Caco-2 (cell line): Measurements from ENCODE around the gene PPARGC1A. TPM values are rescaled to one million over a fixed set of nuclear protein-coding genes. Genes with fewer than 3 reads are reported as not detected.

Experiments used
- BruUV-seq: library from RNA; stranded (reverse); fragments of 400-500 nt; replicated peaks from 2 replicates; lab custom pipeline; 2021; lab: Mats Ljungman, UMichigan
- CTCF ChIA-PET: fragments of 300-600 bp; sonication (Branson Sonifier 250); formaldehyde crosslinking; loops from one replicate; lab custom pipeline; 2022; ENCODE audit warnings: antibody characterized with exemption; lab: Charles Lee
- POLR2A ChIA-PET: fragments of 300-600 bp; sonication (Branson Sonifier 250); formaldehyde crosslinking; loops from one replicate; lab custom pipeline; 2022; ENCODE audit warnings: antibody characterized with exemption; lab: Charles Lee
- DNase-seq, 2 experiments: peaks; one replicate each; pipeline versions ENCODE4 v3.0.0 to v3.0.0-alpha.2; 2020 to 2022
- H3K27me3 ChIP-seq: replicated peaks from 2 replicates; pipeline ENCODE4 v1.6.0; 2011; ENCODE audit warnings: low read length; ENCODE audit not compliant: control insufficient read depth, insufficient read depth
- H3K36me3 ChIP-seq: 2 replicates; pipeline ENCODE4 v1.5.1; 2011; ENCODE audit warnings: low read length; ENCODE audit not compliant: control insufficient read depth, insufficient read depth
- H3K4me1 ChIP-seq: fragments of 250-450 bp; sonication (Bioruptor Pico); 2 replicates; pipeline ENCODE4 v1.5.1; 2020; ENCODE audit warnings: mild to moderate bottlenecking
- H3K4me3 ChIP-seq: 2 replicates; pipeline ENCODE4 v1.5.1; 2011; ENCODE audit warnings: low read depth, mild to moderate bottlenecking, control low read depth, low read length
- H3K9me3 ChIP-seq: fragments of 250-450 bp; sonication (Bioruptor Pico); 2 replicates; pipeline ENCODE4 v1.5.1; 2020; ENCODE audit warnings: mild to moderate bottlenecking, moderate library complexity
- H3K27ac Mint-ChIP-seq: one replicate; pipeline ENCODE4 v1.8.0; 2022; ENCODE audit warnings: mixed read lengths; ENCODE audit not compliant: unreplicated experiment
- H3K27me3 Mint-ChIP-seq: one replicate; pipeline ENCODE4 v1.8.0; 2022; ENCODE audit warnings: mixed read lengths; ENCODE audit not compliant: insufficient read depth, unreplicated experiment
- H3K36me3 Mint-ChIP-seq: one replicate; pipeline ENCODE4 v1.8.0; 2022; ENCODE audit warnings: mild to moderate bottlenecking, mixed read lengths; ENCODE audit not compliant: insufficient read depth, unreplicated experiment
- H3K4me1 Mint-ChIP-seq: one replicate; pipeline ENCODE4 v1.8.0; 2022; ENCODE audit warnings: low read depth, mixed read lengths; ENCODE audit not compliant: unreplicated experiment
- H3K4me3 Mint-ChIP-seq: one replicate; pipeline ENCODE4 v1.8.0; 2022; ENCODE audit warnings: mild to moderate bottlenecking, moderate library complexity, mixed read lengths; ENCODE audit not compliant: unreplicated experiment
- H3K9me3 Mint-ChIP-seq: one replicate; pipeline ENCODE4 v1.8.0; 2022; ENCODE audit warnings: mixed read lengths; ENCODE audit not compliant: unreplicated experiment
- CTCF ChIP-seq, 2 experiments: fragments of 200-600 bp in 1 of 2; IDR thresholded peaks; 1 replicate in 1 of 2; 2 replicates in 1 of 2; pipeline versions ENCODE4 v1.5.1 to v1.8.0; 2011 to 2022; ENCODE audit warnings: antibody characterized with exemption in 1 of 2, control low read depth in 1 of 2, inconsistent platforms in 1 of 2, low read depth in 1 of 2, low read length in 1 of 2, mild to moderate bottlenecking in 1 of 2, moderate library complexity in 1 of 2; ENCODE audit not compliant: insufficient read depth in 1 of 2, severe bottlenecking in 1 of 2, unreplicated experiment in 1 of 2
- intact Hi-C: fragments of 100-400 bp; cut with micrococcal nuclease; formaldehyde crosslinking; loops from one replicate; pipeline ENCODE4 v1.10.0; 2022; ENCODE audit not compliant: unreplicated experiment
- total RNA-seq: library from RNA; stranded (reverse); gene quantifications from 2 replicates; pipeline ENCODE4 v1.2.3, GENCODE V29; 2022

The PPARGC1A gene
- total RNA-seq, 1 experiment from 2014 or later, result not detected

- ChIA-PET POLR2A (no interaction called here), CTCF (no interaction called here)
- H3K4me1 ChIP-seq, result no peaks in the 10 kb centered on the region
These were observed 78.7 kb downstream of the PPARGC1A start for GRCh38 chr4:23811161-23811560.

GRCh38 chr4:23805450-23805851 is 84.4 kb downstream of the PPARGC1A start:
- no peaks in the 10 kb centered on the region for H3K36me3 ChIP-seq
- no peak overlapping the region for H3K27ac Mint-ChIP-seq

More at GRCh38 chr4:23811161-23811560, 78.7 kb downstream of the PPARGC1A start:
- H3K4me3 ChIP-seq, result no peak overlapping the region
- Mint-ChIP-seq H3K27ac (no peak overlapping the region), H3K36me3 (no peaks in the 10 kb centered on the region), H3K9me3 (no peaks in the 10 kb centered on the region), H3K27me3 (no peaks in the 10 kb centered on the region), H3K4me3 (no peak overlapping the region), H3K4me1 (no peaks in the 10 kb centered on the region)
- TF ChIP-seq CTCF (IDR thresholded peaks at IDR 0.05; ENCODE audit: insufficient read depth in 1 of 2, low read depth in 1 of 2, low read length in 1 of 2, severe bottlenecking in 1 of 2, unreplicated experiment in 1 of 2), result no peak
- intact Hi-C loops, result no loop called here
- BruUV-seq, result no TSS peak
- H3K27me3 ChIP-seq, result no peaks in the 10 kb centered on the region
- H3K9me3 ChIP-seq, result no peaks in the 10 kb centered on the region
- DNase-seq, result no peak
- no peaks in the 10 kb centered on the region for H3K36me3 ChIP-seq

DNA sequence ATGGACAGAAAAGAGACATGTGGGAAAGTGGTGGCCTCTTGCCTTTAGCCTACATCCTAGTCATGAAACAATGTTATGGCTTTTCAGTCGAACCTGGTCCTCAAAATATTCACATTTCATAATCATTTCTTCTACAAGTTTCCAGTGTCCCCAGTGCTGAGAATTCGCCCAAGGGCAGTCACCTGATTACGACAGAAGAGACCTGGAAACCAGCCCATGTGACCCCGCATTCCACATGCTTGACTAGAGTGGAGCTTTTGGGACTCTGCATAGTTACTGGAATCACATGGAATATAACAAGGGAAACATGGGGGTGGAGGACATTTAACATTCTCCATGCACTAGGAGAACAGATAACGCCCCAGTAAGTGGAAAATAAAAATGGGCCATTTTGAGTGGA is 100.1 kb downstream of the PPARGC1A start:
- no peak for TF ChIP-seq CTCF (IDR thresholded peaks at IDR 0.05; ENCODE audit: insufficient read depth in 1 of 2, low read depth in 1 of 2, low read length in 1 of 2, severe bottlenecking in 1 of 2, unreplicated experiment in 1 of 2)
- no peak overlapping the region for H3K4me3 ChIP-seq
- H3K27me3 ChIP-seq, result no peaks in the 10 kb centered on the region
- no peaks in the 10 kb centered on the region for H3K9me3 ChIP-seq
- no peaks in the 10 kb centered on the region for H3K4me1 ChIP-seq
- H3K27me3 Mint-ChIP-seq, result peaks cover 4% of the 10 kb centered on the region
- no peaks in the 10 kb centered on the region for H3K4me1 Mint-ChIP-seq
- CTCF ChIA-PET, result no interaction called here
- POLR2A ChIA-PET, result no interaction called here
- no peaks in the 10 kb centered on the region for H3K36me3 Mint-ChIP-seq
- H3K36me3 ChIP-seq, result no peaks in the 10 kb centered on the region
- H3K9me3 Mint-ChIP-seq, result no peaks in the 10 kb centered on the region
- no peak overlapping the region for H3K4me3 Mint-ChIP-seq
- peak in 1 of 2 experiments; percentile 33 for DNase-seq
- H3K27ac Mint-ChIP-seq, result no peak overlapping the region
- intact Hi-C loops, result no loop called here
- no TSS peak for BruUV-seq

More at GRCh38 chr4:23805450-23805851, 84.4 kb downstream of the PPARGC1A start:
- no peak for TF ChIP-seq CTCF (IDR thresholded peaks at IDR 0.05; ENCODE audit: insufficient read depth in 1 of 2, low read depth in 1 of 2, low read length in 1 of 2, severe bottlenecking in 1 of 2, unreplicated experiment in 1 of 2)
- Histone ChIP-seq H3K4me3 (no peak overlapping the region), H3K4me1 (no peaks in the 10 kb centered on the region), H3K27me3 (no peaks in the 10 kb centered on the region), H3K9me3 (no peaks in the 10 kb centered on the region)
- POLR2A ChIA-PET, result no interaction called here
- H3K9me3 Mint-ChIP-seq, result no peaks in the 10 kb centered on the region
- no peak for DNase-seq
- no peaks in the 10 kb centered on the region for H3K27me3 Mint-ChIP-seq
- H3K36me3 Mint-ChIP-seq, result no peaks in the 10 kb centered on the region
- no peaks in the 10 kb centered on the region for H3K4me1 Mint-ChIP-seq
- intact Hi-C loops, result no loop called here
- no peak overlapping the region for H3K4me3 Mint-ChIP-seq
- no TSS peak for BruUV-seq
- CTCF ChIA-PET, result no interaction called here
